A549 treated with GW870086 at 1 μM for 4 hours (cell line): ENCODE measurements around the gene SIRT4. TPM values are rescaled to one million over a fixed set of nuclear protein-coding genes. Genes with fewer than 3 reads are reported as not detected.

Source experiments
- total RNA-seq: library from RNA; stranded (reverse); fragments of 200-300 nt; extraction: Qiagen RNA extraction; gene quantifications from 5 replicates; pipeline ENCODE4 v1.2.3, GENCODE V29; 2022; ENCODE audit warnings: low read depth

SIRT4 gene
- 0.48 to 1.7 TPM (median 0.76 TPM) in 5 replicates for total RNA-seq

GRCh38 chr12:120301962-120302815 is at the start of gene SIRT4:
Gene SIRT4, plus strand, starts transcription at chr12:120302321. Its CDS starts 1,241 bp downstream, at chr12:120303562.

GRCh38 chr12:120265473-120266179 is 36.5 kb upstream of the SIRT4 start, which contains the start of gene PXN:
Gene PXN, minus strand, starts transcription at chr12:120265730. Its CDS starts 101 bp downstream, at chr12:120265629.

GRCh38 chr12:120292661-120293531 is 9.2 kb upstream of the SIRT4 start, which contains the start of gene RNU4-1:
Gene RNU4-1, minus strand, starts transcription at chr12:120293237.

GRCh38 chr12:120327593-120327992 is 25.5 kb downstream of the SIRT4 start, which contains the start of gene PLA2G1B:
Gene PLA2G1B, minus strand, starts transcription at chr12:120327779. Its CDS starts 26 bp downstream, at chr12:120327753.

Other genes with a start within 250 kb of the SIRT4 start
- gene RAB35, start 185.6 kb upstream of the SIRT4 start, total RNA-seq, result 67.6 to 80.0 TPM (median 78.1 TPM) in 5 replicates
- gene GCN1, start 107.6 kb upstream of the SIRT4 start, total RNA-seq, result 46.8 to 62.0 TPM (median 57.0 TPM) in 5 replicates
- gene RPLP0, start 101.2 kb upstream of the SIRT4 start, total RNA-seq, result 3,445 to 3,682 TPM (median 3,497 TPM) in 5 replicates
- 204 to 247 TPM (median 225 TPM) in 5 replicates for gene PXN, start 36.6 kb upstream of the SIRT4 start, total RNA-seq
- gene RNU4-2, start 10.4 kb upstream of the SIRT4 start, total RNA-seq, result not detected in 5 replicates
- not detected in 5 replicates for gene RNU4-1, start 9.1 kb upstream of the SIRT4 start, total RNA-seq
- gene PLA2G1B, start 25.5 kb downstream of the SIRT4 start, total RNA-seq, result not detected in 5 replicates
- gene MSI1, start 66.8 kb downstream of the SIRT4 start, total RNA-seq, result 0.77 to 1.9 TPM (median 1.4 TPM) in 5 replicates
- gene COX6A1, start 135.8 kb downstream of the SIRT4 start, total RNA-seq, result 808 to 864 TPM (median 832 TPM) in 5 replicates
- gene TRIAP1, start 144.1 kb downstream of the SIRT4 start, total RNA-seq, result 73.0 to 86.4 TPM (median 76.2 TPM) in 5 replicates
- 20.5 to 26.5 TPM (median 24.6 TPM) in 5 replicates for gene GATC, start 144.1 kb downstream of the SIRT4 start, total RNA-seq
- 175 to 219 TPM (median 212 TPM) in 5 replicates for gene SRSF9, start 167.4 kb downstream of the SIRT4 start, total RNA-seq
- gene DYNLL1, start 193.8 kb downstream of the SIRT4 start, total RNA-seq, result 588 to 676 TPM (median 607 TPM) in 5 replicates
- gene COQ5, start 226.8 kb downstream of the SIRT4 start, total RNA-seq, result 26.2 to 29.6 TPM (median 28.6 TPM) in 5 replicates
- gene RNF10, start 232.0 kb downstream of the SIRT4 start, total RNA-seq, result 95.9 to 105 TPM (median 103 TPM) in 5 replicates